Measurements from ENCODE around the gene SH3PXD2A.
A peak's percentile ranks its signal among the peaks of the same experiment; 100 is the strongest.
"Not testable (repeated sequence)": the region's sequence is repeated elsewhere in the genome, so short reads cannot be mapped to it uniquely, and the experiment has no call there.

The SH3PXD2A gene

GRCh38 chr10:103637927-103638557 lies 217.3 kb downstream of the SH3PXD2A start:
- Histone ChIP-seq H3K36me3 (ENCODE audit: control insufficient read depth, insufficient read depth, low read length) (peaks cover 3% of the 10 kb centered on the region), H3K4me1 (ENCODE audit: control insufficient read depth, insufficient read depth, low read length) (peaks cover 10% of the 10 kb centered on the region), H3K4me3 (ENCODE audit: low read depth, low read length) (no peak overlapping the region), H3K9ac (ENCODE audit: low read depth, low read length) (peak overlapping the region; percentile 32), H3K27me3 (ENCODE audit: control insufficient read depth, insufficient read depth, low read length) (no peaks in the 10 kb centered on the region), H3K9me3 (ENCODE audit: control insufficient read depth, insufficient read depth, low read length) (no peaks in the 10 kb centered on the region)

- peaks cover 3% of the 10 kb centered on the region for H3K36me3 ChIP-seq (ENCODE audit: control insufficient read depth, insufficient read depth, low read length)
- no peaks in the 10 kb centered on the region for H3K27me3 ChIP-seq (ENCODE audit: control insufficient read depth, insufficient read depth, low read length)
- H3K9ac ChIP-seq (ENCODE audit: low read depth, low read length) = no peak overlapping the region
- no peaks in the 10 kb centered on the region for H3K9me3 ChIP-seq (ENCODE audit: control insufficient read depth, insufficient read depth, low read length)
- H3K4me1 ChIP-seq (ENCODE audit: control insufficient read depth, insufficient read depth, low read length) = peaks cover 10% of the 10 kb centered on the region
- H3K4me3 ChIP-seq (ENCODE audit: low read depth, low read length) = no peak overlapping the region
Measured at GRCh38 chr10:103637011-103637410, 218.4 kb downstream of the SH3PXD2A start.

GRCh38 chr10:103636492-103636891 lies 218.9 kb downstream of the SH3PXD2A start:
- Histone ChIP-seq H3K27me3 (ENCODE audit: control insufficient read depth, insufficient read depth, low read length) (no peaks in the 10 kb centered on the region), H3K9ac (ENCODE audit: low read depth, low read length) (no peak overlapping the region)

GRCh38 chr10:103635580-103635979 lies 219.8 kb downstream of the SH3PXD2A start:
- H3K9ac ChIP-seq (ENCODE audit: low read depth, low read length) = no peak overlapping the region
- no peaks in the 10 kb centered on the region for H3K9me3 ChIP-seq (ENCODE audit: control insufficient read depth, insufficient read depth, low read length)
- H3K27me3 ChIP-seq (ENCODE audit: control insufficient read depth, insufficient read depth, low read length) = no peaks in the 10 kb centered on the region
- peaks cover 5% of the 10 kb centered on the region for H3K36me3 ChIP-seq (ENCODE audit: control insufficient read depth, insufficient read depth, low read length)
- no peak overlapping the region for H3K4me3 ChIP-seq (ENCODE audit: low read depth, low read length)
- peaks cover 10% of the 10 kb centered on the region for H3K4me1 ChIP-seq (ENCODE audit: control insufficient read depth, insufficient read depth, low read length)

More at GRCh38 chr10:103636492-103636891, 218.9 kb downstream of the SH3PXD2A start:
- Histone ChIP-seq H3K4me3 (ENCODE audit: low read depth, low read length) (no peak overlapping the region), H3K4me1 (ENCODE audit: control insufficient read depth, insufficient read depth, low read length) (peaks cover 10% of the 10 kb centered on the region), H3K9me3 (ENCODE audit: control insufficient read depth, insufficient read depth, low read length) (no peaks in the 10 kb centered on the region), H3K36me3 (ENCODE audit: control insufficient read depth, insufficient read depth, low read length) (peaks cover 4% of the 10 kb centered on the region)

- Histone ChIP-seq H3K4me3 (ENCODE audit: low read depth, low read length) (no peak overlapping the region), H3K9ac (ENCODE audit: low read depth, low read length) (no peak overlapping the region), H3K9me3 (ENCODE audit: control insufficient read depth, insufficient read depth, low read length) (no peaks in the 10 kb centered on the region), H3K27me3 (ENCODE audit: control insufficient read depth, insufficient read depth, low read length) (no peaks in the 10 kb centered on the region), H3K36me3 (ENCODE audit: control insufficient read depth, insufficient read depth, low read length) (peaks cover 5% of the 10 kb centered on the region), H3K4me1 (ENCODE audit: control insufficient read depth, insufficient read depth, low read length) (peaks cover 10% of the 10 kb centered on the region)
Measured at GRCh38 chr10:103633846-103634245, 221.5 kb downstream of the SH3PXD2A start.

GRCh38 chr10:103632871-103633270 lies 222.5 kb downstream of the SH3PXD2A start:
- H3K9me3 ChIP-seq (ENCODE audit: control insufficient read depth, insufficient read depth, low read length); H3K36me3 ChIP-seq (ENCODE audit: control insufficient read depth, insufficient read depth, low read length); H3K27me3 ChIP-seq (ENCODE audit: control insufficient read depth, insufficient read depth, low read length); H3K9ac ChIP-seq (ENCODE audit: low read depth, low read length); H3K4me3 ChIP-seq (ENCODE audit: low read depth, low read length): not testable (repeated sequence)
- H3K4me1 ChIP-seq (ENCODE audit: control insufficient read depth, insufficient read depth, low read length) = peaks cover 10% of the 10 kb centered on the region

GRCh38 chr10:103632247-103632642 lies 223.1 kb downstream of the SH3PXD2A start:
- Histone ChIP-seq H3K9ac (ENCODE audit: low read depth, low read length) (no peak overlapping the region), H3K9me3 (ENCODE audit: control insufficient read depth, insufficient read depth, low read length) (no peaks in the 10 kb centered on the region), H3K4me1 (ENCODE audit: control insufficient read depth, insufficient read depth, low read length) (peaks cover 9% of the 10 kb centered on the region), H3K36me3 (ENCODE audit: control insufficient read depth, insufficient read depth, low read length) (peaks cover 5% of the 10 kb centered on the region), H3K4me3 (ENCODE audit: low read depth, low read length) (no peak overlapping the region), H3K27me3 (ENCODE audit: control insufficient read depth, insufficient read depth, low read length) (no peaks in the 10 kb centered on the region)

GRCh38 chr10:103630156-103630555 lies 225.2 kb downstream of the SH3PXD2A start:
- no peaks in the 10 kb centered on the region for H3K4me1 ChIP-seq (ENCODE audit: control insufficient read depth, insufficient read depth, low read length)
- H3K36me3 ChIP-seq (ENCODE audit: control insufficient read depth, insufficient read depth, low read length) = peaks cover 6% of the 10 kb centered on the region
- H3K9ac ChIP-seq (ENCODE audit: low read depth, low read length) = no peak overlapping the region

GRCh38 chr10:103629581-103629980 lies 225.8 kb downstream of the SH3PXD2A start:
- Histone ChIP-seq H3K4me1 (ENCODE audit: control insufficient read depth, insufficient read depth, low read length) (no peaks in the 10 kb centered on the region), H3K36me3 (ENCODE audit: control insufficient read depth, insufficient read depth, low read length) (peaks cover 8% of the 10 kb centered on the region)

More at GRCh38 chr10:103630156-103630555, 225.2 kb downstream of the SH3PXD2A start:
- no peaks in the 10 kb centered on the region for H3K9me3 ChIP-seq (ENCODE audit: control insufficient read depth, insufficient read depth, low read length)
- H3K4me3 ChIP-seq (ENCODE audit: low read depth, low read length) = no peak overlapping the region
- H3K27me3 ChIP-seq (ENCODE audit: control insufficient read depth, insufficient read depth, low read length) = no peaks in the 10 kb centered on the region

GRCh38 chr10:103627893-103628292 lies 227.5 kb downstream of the SH3PXD2A start:
- H3K36me3 ChIP-seq (ENCODE audit: control insufficient read depth, insufficient read depth, low read length) = peaks cover 8% of the 10 kb centered on the region
- no peaks in the 10 kb centered on the region for H3K9me3 ChIP-seq (ENCODE audit: control insufficient read depth, insufficient read depth, low read length)
- no peak overlapping the region for H3K9ac ChIP-seq (ENCODE audit: low read depth, low read length)
- no peaks in the 10 kb centered on the region for H3K27me3 ChIP-seq (ENCODE audit: control insufficient read depth, insufficient read depth, low read length)
- no peaks in the 10 kb centered on the region for H3K4me1 ChIP-seq (ENCODE audit: control insufficient read depth, insufficient read depth, low read length)
- H3K4me3 ChIP-seq (ENCODE audit: low read depth, low read length) = no peak overlapping the region

More at GRCh38 chr10:103629581-103629980, 225.8 kb downstream of the SH3PXD2A start:
- Histone ChIP-seq H3K9me3 (ENCODE audit: control insufficient read depth, insufficient read depth, low read length) (no peaks in the 10 kb centered on the region), H3K9ac (ENCODE audit: low read depth, low read length) (no peak overlapping the region), H3K4me3 (ENCODE audit: low read depth, low read length) (no peak overlapping the region), H3K27me3 (ENCODE audit: control insufficient read depth, insufficient read depth, low read length) (no peaks in the 10 kb centered on the region)

- Histone ChIP-seq H3K27me3 (ENCODE audit: control insufficient read depth, insufficient read depth, low read length) (no peaks in the 10 kb centered on the region), H3K36me3 (ENCODE audit: control insufficient read depth, insufficient read depth, low read length) (peaks cover 8% of the 10 kb centered on the region), H3K9ac (ENCODE audit: low read depth, low read length) (no peak overlapping the region), H3K9me3 (ENCODE audit: control insufficient read depth, insufficient read depth, low read length) (no peaks in the 10 kb centered on the region), H3K4me3 (ENCODE audit: low read depth, low read length) (no peak overlapping the region), H3K4me1 (ENCODE audit: control insufficient read depth, insufficient read depth, low read length) (no peaks in the 10 kb centered on the region)
Measured at GRCh38 chr10:103627111-103627892, 228.1 kb downstream of the SH3PXD2A start.

GRCh38 chr10:103626178-103626577 lies 229.2 kb downstream of the SH3PXD2A start:
- H3K4me3 ChIP-seq (ENCODE audit: low read depth, low read length) = no peak overlapping the region
- no peaks in the 10 kb centered on the region for H3K27me3 ChIP-seq (ENCODE audit: control insufficient read depth, insufficient read depth, low read length)
- H3K36me3 ChIP-seq (ENCODE audit: control insufficient read depth, insufficient read depth, low read length) = peaks cover 9% of the 10 kb centered on the region
- H3K4me1 ChIP-seq (ENCODE audit: control insufficient read depth, insufficient read depth, low read length) = no peaks in the 10 kb centered on the region
- H3K9me3 ChIP-seq (ENCODE audit: control insufficient read depth, insufficient read depth, low read length) = no peaks in the 10 kb centered on the region
- H3K9ac ChIP-seq (ENCODE audit: low read depth, low read length) = no peak overlapping the region

Data from iPS-15b (cell line).